GM18861 (cell line): ENCODE data around the gene PHYH.
"Not testable (repeated sequence)": the region's sequence is repeated elsewhere in the genome, so short reads cannot be mapped to it uniquely, and the experiment has no call there.

Source experiments
- ATAC-seq: cut with Tn5 transposase; IDR thresholded peaks from one replicate; pipeline ENCODE4 v1.9.1; 2021; ENCODE audit not compliant: unreplicated experiment

The PHYH gene

DNA sequence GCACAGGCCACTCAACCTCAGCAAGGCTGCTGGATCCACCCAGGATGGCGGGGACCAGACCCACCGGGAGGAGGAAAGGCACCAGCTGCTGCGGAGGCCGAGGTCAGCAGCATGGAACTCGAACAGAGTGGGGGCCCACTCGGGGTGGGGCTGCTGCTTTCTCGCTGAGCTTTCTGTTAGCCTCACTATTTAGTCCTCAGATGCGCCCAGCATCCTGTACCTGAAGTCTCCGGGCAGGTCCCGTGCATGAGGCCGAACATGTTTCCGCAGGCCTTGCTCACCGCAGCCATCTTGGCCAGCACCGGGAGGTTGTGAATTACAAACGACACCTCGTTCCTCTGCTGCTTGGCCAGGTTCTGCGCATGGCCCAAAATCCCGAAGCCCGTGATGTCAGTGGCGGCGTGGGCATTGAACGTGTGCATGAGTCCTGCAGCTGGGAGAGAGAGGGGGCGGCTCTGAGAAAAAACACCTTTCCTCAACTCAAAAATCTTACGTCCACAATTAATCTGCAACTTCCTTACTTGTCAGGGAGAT is 22.8 kb upstream of the PHYH start:
- ATAC-seq = no peak

DNA sequence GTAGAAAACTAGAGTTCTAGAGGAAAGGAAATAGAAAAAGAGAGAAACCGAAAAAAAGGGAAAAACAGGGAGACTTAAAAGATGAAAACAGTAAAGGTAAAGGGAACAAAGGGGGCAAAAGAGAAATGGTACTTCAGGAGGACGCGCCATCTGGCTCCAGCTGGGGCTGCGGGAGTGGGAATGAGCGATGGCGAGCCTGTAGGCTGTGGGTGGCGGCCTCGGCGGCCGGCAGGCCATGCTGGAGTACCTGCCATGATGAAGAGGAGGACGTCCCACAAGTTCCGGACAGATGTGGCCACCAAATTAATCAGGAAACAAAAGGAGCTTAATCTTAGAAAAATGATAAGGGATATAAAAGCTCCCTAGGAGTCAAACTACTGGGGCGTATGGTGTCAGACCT is 21.7 kb upstream of the PHYH start:
- ATAC-seq = no peak

- no peak for ATAC-seq
Measured at GRCh38 chr10:13319166-13319565, 19.3 kb upstream of the PHYH start.

DNA sequence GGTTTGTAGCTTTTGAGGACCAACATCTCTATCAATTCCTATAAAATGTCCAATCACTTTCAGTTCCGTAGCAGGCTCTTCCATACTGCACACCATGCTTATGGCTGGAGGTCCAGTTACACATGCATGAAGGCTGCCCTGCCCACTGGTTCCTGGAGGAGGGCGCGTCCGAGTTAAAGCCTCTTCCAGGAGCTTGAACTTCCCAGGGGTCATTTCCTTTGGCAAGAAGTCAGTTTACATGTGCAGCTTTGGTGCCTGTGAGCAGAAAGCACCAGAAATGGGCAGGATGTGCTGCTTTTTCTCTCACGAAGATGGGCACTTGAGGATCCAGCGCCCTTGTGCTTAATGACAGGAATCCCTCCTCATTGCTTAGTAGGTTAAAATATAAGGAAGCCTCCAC is 17.6 kb upstream of the PHYH start:
- ATAC-seq = no peak

- no peak for ATAC-seq
Measured at GRCh38 chr10:13316635-13317311, 16.9 kb upstream of the PHYH start.

- no peak for ATAC-seq
Measured at GRCh38 chr10:13315361-13315760, 15.5 kb upstream of the PHYH start.

DNA sequence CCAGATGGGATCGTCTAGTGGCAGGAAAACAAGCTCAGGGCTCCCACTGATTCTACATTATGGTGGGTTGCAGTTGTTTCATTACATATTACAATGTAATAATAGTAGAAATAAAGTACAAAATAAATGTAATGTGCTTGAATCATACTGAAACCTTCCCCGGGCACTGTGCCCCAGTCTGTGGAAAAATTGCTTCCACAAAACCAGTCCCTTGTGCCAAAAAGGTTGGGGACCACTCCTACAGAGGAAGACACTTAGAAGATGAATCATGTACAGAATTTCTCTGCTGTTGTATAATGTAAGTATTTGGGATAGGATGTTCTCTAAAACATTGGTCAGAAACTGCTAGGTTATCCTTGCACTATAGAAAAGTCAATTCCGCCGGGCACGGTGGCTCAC is 11.3 kb upstream of the PHYH start:
- ATAC-seq = no peak

- ATAC-seq = no peak
Measured at GRCh38 chr10:13310518-13311176, 10.8 kb upstream of the PHYH start.

DNA sequence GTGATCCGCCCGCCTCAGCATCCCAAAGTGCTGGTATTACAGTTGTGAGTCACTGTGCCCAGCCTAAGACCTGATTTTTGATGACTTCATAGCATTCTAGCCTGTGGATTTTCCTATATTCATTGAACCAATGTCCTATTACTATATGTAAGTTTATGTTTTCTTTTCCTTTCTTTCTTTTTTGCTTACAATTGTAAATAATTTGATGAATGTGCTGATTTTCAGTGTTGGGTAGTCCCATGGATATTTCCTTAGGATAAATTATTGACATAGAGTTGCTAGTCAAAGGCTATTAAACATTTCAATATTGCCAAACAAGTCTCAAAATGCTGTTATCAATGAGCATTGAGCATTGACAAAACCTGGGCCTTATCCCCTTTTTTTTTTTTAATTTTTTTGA is 9.9 kb upstream of the PHYH start:
- ATAC-seq = no peak

- no peak for ATAC-seq
Measured at GRCh38 chr10:13308096-13308495, 8.2 kb upstream of the PHYH start.

DNA sequence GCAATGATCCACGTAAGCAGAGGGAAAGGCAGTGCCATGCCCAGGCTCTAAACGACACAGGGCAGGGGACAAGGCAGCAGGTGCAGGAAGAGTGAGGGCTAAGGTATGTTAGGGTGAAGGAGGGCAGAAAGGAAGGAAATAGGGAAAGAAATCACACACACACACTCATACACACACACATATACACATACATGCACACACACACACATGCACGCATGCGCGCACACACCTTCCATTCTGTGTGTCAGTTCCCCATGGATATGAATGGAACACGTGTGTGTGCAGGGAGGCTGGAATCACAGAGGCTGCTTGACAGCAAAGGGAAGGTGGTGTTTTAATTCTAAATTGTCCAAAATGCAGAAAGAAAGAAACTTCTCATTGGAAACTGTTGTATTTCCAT is 6.2 kb upstream of the PHYH start:
- ATAC-seq = no peak

- no peak for ATAC-seq
Measured at GRCh38 chr10:13302821-13303555, 3.1 kb upstream of the PHYH start.

- no peak for ATAC-seq
Measured at GRCh38 chr10:13298748-13299436, 972 bp downstream of the PHYH start.

GRCh38 chr10:13296476-13296875 is 3.4 kb downstream of the PHYH start:
- ATAC-seq = no peak

DNA sequence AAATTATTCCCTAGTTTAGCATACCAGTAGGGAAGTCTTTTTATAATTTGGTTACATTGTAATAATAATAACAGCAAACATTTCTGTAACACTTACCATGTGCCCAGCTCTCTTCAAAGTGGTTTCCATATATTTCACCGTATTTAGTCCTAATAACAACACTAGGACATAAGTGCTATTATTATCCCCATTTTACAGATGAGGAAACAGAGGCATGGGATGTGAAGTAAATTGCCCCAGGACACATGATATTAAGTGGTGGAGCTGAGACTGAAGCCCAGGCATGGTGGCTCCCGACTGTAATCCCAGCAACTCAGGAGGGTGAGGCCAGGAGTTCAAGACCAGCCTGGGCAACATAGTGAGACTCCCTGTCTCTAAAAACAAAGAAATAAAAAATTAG is 5.1 kb downstream of the PHYH start:
- ATAC-seq = no peak

- no peak for ATAC-seq
Measured at GRCh38 chr10:13291821-13292773, 7.8 kb downstream of the PHYH start.

DNA sequence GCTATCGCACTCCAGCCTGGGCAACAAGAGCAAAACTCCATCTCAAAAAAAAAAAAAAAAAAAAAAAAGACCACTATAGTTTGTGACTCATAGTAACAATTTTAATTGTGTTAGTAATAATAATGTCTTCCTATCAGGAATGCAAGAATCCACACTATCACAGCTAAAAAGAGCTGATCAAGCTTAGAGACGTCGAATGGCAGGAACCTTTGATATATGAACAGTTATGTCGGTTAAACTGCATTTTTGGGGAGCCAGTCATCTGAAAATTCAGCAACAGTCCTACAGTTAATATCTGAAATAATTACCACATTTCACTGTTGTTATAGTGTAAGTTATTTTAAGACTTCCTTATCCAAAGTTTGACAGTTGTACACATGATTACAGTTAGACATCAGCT is 8.8 kb downstream of the PHYH start:
- ATAC-seq = no peak

GRCh38 chr10:13284050-13284449 is 15.8 kb downstream of the PHYH start:
- ATAC-seq = no peak

DNA sequence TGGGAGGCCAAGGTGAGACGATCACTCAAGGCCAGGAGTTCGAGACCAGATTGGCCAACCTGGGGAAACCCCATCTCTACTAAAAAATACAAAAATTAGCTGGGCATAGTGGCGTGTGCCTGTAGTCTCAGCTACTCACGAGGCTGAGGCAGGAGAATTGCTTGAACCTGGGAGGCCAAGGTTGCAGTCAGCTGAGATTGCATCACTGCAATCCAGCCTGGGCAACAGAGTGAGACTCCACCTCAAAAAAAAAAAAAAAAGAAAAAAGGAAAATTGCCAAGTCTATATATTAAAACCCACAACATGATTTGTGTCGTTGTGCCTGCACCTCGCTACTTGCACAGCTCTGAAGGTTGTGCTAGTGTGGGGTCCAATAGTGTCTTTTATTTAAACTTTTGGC is 17.5 kb downstream of the PHYH start:
- ATAC-seq = not testable (repeated sequence)

- ATAC-seq = no peak
Measured at GRCh38 chr10:13276749-13277365, 23.0 kb downstream of the PHYH start.
